Gastrocnemius medialis (tissue), 4 donors: Measurements from ENCODE around the gene MRTO4. TPM values are rescaled to one million over a fixed set of nuclear protein-coding genes. Genes with fewer than 3 reads are reported as not detected.
A peak's percentile ranks its signal among the peaks of the same experiment; 100 is the strongest.

ENCODE experiments used
- ATAC-seq, 2 donors: fragments of 150-250 bp; one replicate each; pipeline ENCODE4 v1.9.1; 2016
- DNase-seq, 2 donors: peaks; one replicate each; pipeline ENCODE4 v3.0.0-alpha.2; 2019
- H3K27ac ChIP-seq, 4 donors: fragments of 200-600 bp; sonication (generic); 1 replicate in 1 of 4; 2 replicates in 3 of 4; pipeline ENCODE4 v1.5.1; 2016 to 2018; ENCODE audit warnings: mild to moderate bottlenecking in 2 of 4, moderate library complexity in 1 of 4
- H3K27me3 ChIP-seq, 3 donors: fragments of 200-600 bp; sonication (generic) in 2 of 3; 1 replicate in 1 of 3; 2 replicates in 2 of 3; pipeline versions ENCODE4 v1.5.1 to v1.6.0; 2016 to 2019; ENCODE audit warnings: mild to moderate bottlenecking in 1 of 3, moderate library complexity in 1 of 3
- H3K36me3 ChIP-seq, 2 donors: fragments of 200-600 bp; sonication (generic) in 1 of 2; one replicate each; pipeline ENCODE4 v1.5.1; 2017 to 2018
- H3K4me1 ChIP-seq, 2 donors: fragments of 200-600 bp; sonication (generic) in 1 of 2; one replicate each; pipeline ENCODE4 v1.5.1; 2016 to 2017; ENCODE audit warnings: mild to moderate bottlenecking in 2 of 2
- H3K4me3 ChIP-seq, 4 donors: fragments of 200-600 bp; sonication (generic) in 3 of 4; 1 replicate in 1 of 4; 2 replicates in 3 of 4; pipeline ENCODE4 v1.5.1; 2016 to 2019; ENCODE audit warnings: mild to moderate bottlenecking in 2 of 4
- H3K9me3 ChIP-seq, 3 donors: fragments of 200-600 bp; sonication (generic) in 2 of 3; 1 replicate in 1 of 3; 2 replicates in 2 of 3; pipeline ENCODE4 v1.5.1; 2016 to 2019
- CTCF ChIP-seq, 5 experiments: fragments of 450-650 bp in 3 of 5; fragments of 200-600 bp in 2 of 5; sonication (generic) in 2 of 5; IDR thresholded peaks in 4 of 5; conservative IDR thresholded peaks in 1 of 5; 1 replicate in 4 of 5; 2 replicates in 1 of 5; pipeline ENCODE4 v1.5.1; 2016 to 2019; ENCODE audit warnings: antibody characterized with exemption in 5 of 5, mild to moderate bottlenecking in 3 of 5, moderate library complexity in 3 of 5
- POLR2A ChIP-seq, 2 donors: fragments of 450-650 bp; IDR thresholded peaks; one replicate each; pipeline ENCODE4 v1.6.1; 2017; ENCODE audit warnings: antibody characterized with exemption in 2 of 2, mild to moderate bottlenecking in 2 of 2, moderate library complexity in 2 of 2
- in situ Hi-C, 4 donors: fragments of 200-750 bp; cut with MboI; loops; one replicate each; pipeline versions ENCODE4 v1.15.0 to v1.8.0; 2017; ENCODE audit warnings: low sequenced_read_pairs in 4 of 4
- intact Hi-C: fragments of 100-400 bp; cut with DNase I; formaldehyde crosslinking; loops from one replicate; pipeline ENCODE4 v1.15.1; 2023; ENCODE audit warnings: low total_unique reads
- total RNA-seq, 4 donors: library from RNA; depleted of rRNA; stranded (reverse); fragments of >200 nt; gene quantifications; one replicate each; pipeline versions ENCODE4 v1.1.0 to v1.2.3, GENCODE V29; 2016

The MRTO4 gene
- total RNA-seq, 4 donors from 2014 or later = 19.2 to 28.8 (median 26.7) TPM

- H3K36me3 ChIP-seq = peaks cover 0 to under 1% of the 10 kb centered on the region in 2 donors
- in situ Hi-C loops (no loop called here), intact Hi-C loops (loop anchor here (10.0 kb wide), 1 partner anchor 229 kb away; no protein-coding TSS in a partner anchor)
- peak overlapping the region in 1 of 4 donors; percentile 81 for H3K27ac ChIP-seq
- peaks cover 64 to 70% of the 10 kb centered on the region in 2 donors for H3K4me1 ChIP-seq
- no peak for DNase-seq
- H3K4me3 ChIP-seq = no peak overlapping the region
- TF ChIP-seq CTCF (IDR thresholded peaks at IDR 0.05 in 4 of 5, conservative IDR thresholded peaks at IDR 0.05 in 1 of 5) = no peak
- no peak for ATAC-seq
- no peaks in the 10 kb centered on the region for H3K27me3 ChIP-seq
- no peaks in the 10 kb centered on the region for H3K9me3 ChIP-seq
Observed at GRCh38 chr1:19205403-19205802, 46.2 kb upstream of the MRTO4 start.

- H3K4me3 ChIP-seq = no peak overlapping the region
Observed at GRCh38 chr1:19205845-19206244, 45.8 kb upstream of the MRTO4 start.

GRCh38 chr1:19206947-19207346 lies 44.7 kb upstream of the MRTO4 start:
- intact Hi-C loops = loop anchor here (10.0 kb wide), 1 partner anchor 228 kb away; no protein-coding TSS in a partner anchor
- no peaks in the 10 kb centered on the region for H3K27me3 ChIP-seq
- no peak overlapping the region for H3K4me3 ChIP-seq
- ATAC-seq (no peak), DNase-seq (no peak)
- peaks cover 76 to 82% of the 10 kb centered on the region in 2 donors for H3K4me1 ChIP-seq
- H3K27ac ChIP-seq = peak overlapping the region; percentile 93 to 97 (median 95)
- in situ Hi-C loops = no loop called here
- no peaks in the 10 kb centered on the region for H3K9me3 ChIP-seq
- TF ChIP-seq CTCF (IDR thresholded peaks at IDR 0.05 in 4 of 5, conservative IDR thresholded peaks at IDR 0.05 in 1 of 5) = no peak
- TF ChIP-seq POLR2A (IDR thresholded peaks at IDR 0.05) = no peak
- no peaks in the 10 kb centered on the region for H3K36me3 ChIP-seq

More at GRCh38 chr1:19205845-19206244, 45.8 kb upstream of the MRTO4 start:
- in situ Hi-C loops (no loop called here), intact Hi-C loops (loop anchor here (10.0 kb wide), 1 partner anchor 229 kb away; no protein-coding TSS in a partner anchor)
- no peaks in the 10 kb centered on the region for H3K27me3 ChIP-seq
- TF ChIP-seq CTCF (IDR thresholded peaks at IDR 0.05 in 4 of 5, conservative IDR thresholded peaks at IDR 0.05 in 1 of 5) (no peak), POLR2A (IDR thresholded peaks at IDR 0.05) (no peak)
- peaks cover 65 to 71% of the 10 kb centered on the region in 2 donors for H3K4me1 ChIP-seq
- no peaks in the 10 kb centered on the region for H3K36me3 ChIP-seq
- DNase-seq (no peak), ATAC-seq (no peak)
- peak overlapping the region in 1 of 4 donors; percentile 96 for H3K27ac ChIP-seq
- no peaks in the 10 kb centered on the region for H3K9me3 ChIP-seq

GRCh38 chr1:19208710-19209438 lies 42.7 kb upstream of the MRTO4 start:
- intact Hi-C loops = loop anchor here (10.0 kb wide), 1 partner anchor 226 kb away; no protein-coding TSS in a partner anchor
- DNase-seq = no peak
- TF ChIP-seq POLR2A (IDR thresholded peaks at IDR 0.05) = no peak
- no peak for TF ChIP-seq CTCF (IDR thresholded peaks at IDR 0.05 in 4 of 5, conservative IDR thresholded peaks at IDR 0.05 in 1 of 5)
- H3K27ac ChIP-seq = peak overlapping the region; percentile 93 to 97 (median 95)
- peaks cover 74 to 83% of the 10 kb centered on the region in 2 donors for H3K4me1 ChIP-seq
- H3K27me3 ChIP-seq = no peaks in the 10 kb centered on the region
- ATAC-seq = no peak
- H3K36me3 ChIP-seq = no peaks in the 10 kb centered on the region
- peak overlapping the region; percentile 84 to 92 (median 88) for H3K4me3 ChIP-seq
- H3K9me3 ChIP-seq = no peaks in the 10 kb centered on the region
- in situ Hi-C loops = no loop called here
